OCI-LY3 (cell line): Measurements from ENCODE around the gene RAI1.

Experiments
- CTCF ChIP-seq: fragments of 200-600, 300-600 bp; sonication (generic); IDR thresholded peaks from 2 replicates; pipeline ENCODE4 v1.5.1; 2014; ENCODE audit warnings: antibody characterized with exemption, low read length, low read depth
- EZH2phosphoT487 ChIP-seq: fragments of 200-600 bp; shearing (Covaris generic); IDR thresholded peaks from 2 replicates; pipeline ENCODE4 v1.6.1; 2018; ENCODE audit warnings: antibody characterized with exemption, mixed run types, low read depth

GRCh38 chr17:17760350-17760749 is 79.1 kb downstream of the RAI1 start:
- TF ChIP-seq CTCF, result no peak
- no peak for TF ChIP-seq EZH2phosphoT487
